Stimulated activated naive CD8-positive, alpha-beta T cell treated with anti-CD3 and anti-CD28 coated beads, Interleukin-15, Interleukin-2, amounts not matched to agents 100 ng/mL and 50 ng/mL, for 24 hours (primary cell): ENCODE data around the gene NELL1.
"Not testable (repeated sequence)": the region's sequence is repeated elsewhere in the genome, so short reads cannot be mapped to it uniquely, and the experiment has no call there.

Experiments used
- H3K27ac Mint-ChIP-seq: one replicate; pipeline ENCODE4 v1.8.0; 2021; ENCODE audit warnings: mild to moderate bottlenecking, mixed read lengths
- H3K27me3 Mint-ChIP-seq: one replicate; pipeline ENCODE4 v1.8.0; 2021; ENCODE audit warnings: mixed read lengths
- H3K36me3 Mint-ChIP-seq: one replicate; pipeline ENCODE4 v1.8.0; 2021; ENCODE audit warnings: low read depth, mixed read lengths
- H3K4me1 Mint-ChIP-seq: one replicate; pipeline ENCODE4 v1.8.0; 2021; ENCODE audit warnings: low read depth, mixed read lengths
- H3K4me3 Mint-ChIP-seq: one replicate; pipeline ENCODE4 v1.8.0; 2021; ENCODE audit warnings: mild to moderate bottlenecking, mixed read lengths
- H3K9me3 Mint-ChIP-seq: one replicate; pipeline ENCODE4 v1.8.0; 2021; ENCODE audit warnings: mixed read lengths

The NELL1 gene

GRCh38 chr11:21137803-21138202 lies 468.4 kb downstream of the NELL1 start:
- H3K4me3 Mint-ChIP-seq, result no peak overlapping the region

GRCh38 chr11:21141557-21141956 lies 472.2 kb downstream of the NELL1 start:
- H3K4me3 Mint-ChIP-seq, H3K27ac Mint-ChIP-seq, H3K36me3 Mint-ChIP-seq, H3K4me1 Mint-ChIP-seq, H3K9me3 Mint-ChIP-seq, H3K27me3 Mint-ChIP-seq: not testable (repeated sequence)

More at GRCh38 chr11:21137803-21138202, 468.4 kb downstream of the NELL1 start:
- Mint-ChIP-seq H3K36me3 (no peaks in the 10 kb centered on the region), H3K4me1 (no peaks in the 10 kb centered on the region), H3K27me3 (no peaks in the 10 kb centered on the region), H3K27ac (no peak overlapping the region), H3K9me3 (peaks cover 9% of the 10 kb centered on the region)

- Mint-ChIP-seq H3K36me3 (no peaks in the 10 kb centered on the region), H3K4me3 (no peak overlapping the region), H3K4me1 (no peaks in the 10 kb centered on the region), H3K27ac (no peak overlapping the region), H3K27me3 (no peaks in the 10 kb centered on the region), H3K9me3 (peaks cover 10% of the 10 kb centered on the region)
Measured at GRCh38 chr11:21142007-21142406, 472.6 kb downstream of the NELL1 start.

GRCh38 chr11:21144531-21144930 lies 475.1 kb downstream of the NELL1 start:
- no peaks in the 10 kb centered on the region for H3K4me1 Mint-ChIP-seq
- H3K9me3 Mint-ChIP-seq, result peaks cover 6% of the 10 kb centered on the region
- no peak overlapping the region for H3K27ac Mint-ChIP-seq
- H3K27me3 Mint-ChIP-seq, result no peaks in the 10 kb centered on the region
- no peak overlapping the region for H3K4me3 Mint-ChIP-seq
- H3K36me3 Mint-ChIP-seq, result no peaks in the 10 kb centered on the region

GRCh38 chr11:21148376-21148775 lies 479.0 kb downstream of the NELL1 start:
- no peaks in the 10 kb centered on the region for H3K36me3 Mint-ChIP-seq
- H3K27me3 Mint-ChIP-seq, result no peaks in the 10 kb centered on the region
- no peaks in the 10 kb centered on the region for H3K9me3 Mint-ChIP-seq
- H3K4me3 Mint-ChIP-seq, result no peak overlapping the region
- no peaks in the 10 kb centered on the region for H3K4me1 Mint-ChIP-seq
- H3K27ac Mint-ChIP-seq, result no peak overlapping the region

- no peaks in the 10 kb centered on the region for H3K36me3 Mint-ChIP-seq
- H3K27ac Mint-ChIP-seq, result no peak overlapping the region
- H3K4me1 Mint-ChIP-seq, result no peaks in the 10 kb centered on the region
- H3K9me3 Mint-ChIP-seq, result no peaks in the 10 kb centered on the region
- H3K27me3 Mint-ChIP-seq, result no peaks in the 10 kb centered on the region
- H3K4me3 Mint-ChIP-seq, result no peak overlapping the region
Measured at GRCh38 chr11:21160140-21160539, 490.8 kb downstream of the NELL1 start.

- H3K36me3 Mint-ChIP-seq, result no peaks in the 10 kb centered on the region
- no peaks in the 10 kb centered on the region for H3K27me3 Mint-ChIP-seq
- H3K4me3 Mint-ChIP-seq, result no peak overlapping the region
- H3K4me1 Mint-ChIP-seq, result no peaks in the 10 kb centered on the region
- peaks cover 7% of the 10 kb centered on the region for H3K9me3 Mint-ChIP-seq
- no peak overlapping the region for H3K27ac Mint-ChIP-seq
Measured at GRCh38 chr11:21169639-21170038, 500.3 kb downstream of the NELL1 start.

GRCh38 chr11:21173476-21173875 lies 504.1 kb downstream of the NELL1 start:
- Mint-ChIP-seq H3K4me3 (no peak overlapping the region), H3K36me3 (no peaks in the 10 kb centered on the region), H3K4me1 (no peaks in the 10 kb centered on the region), H3K27ac (no peak overlapping the region), H3K27me3 (no peaks in the 10 kb centered on the region), H3K9me3 (peaks cover 7% of the 10 kb centered on the region)

GRCh38 chr11:21174781-21175180 lies 505.4 kb downstream of the NELL1 start:
- Mint-ChIP-seq H3K4me1 (no peaks in the 10 kb centered on the region), H3K4me3 (no peak overlapping the region), H3K36me3 (no peaks in the 10 kb centered on the region), H3K9me3 (peaks cover 7% of the 10 kb centered on the region), H3K27ac (no peak overlapping the region), H3K27me3 (no peaks in the 10 kb centered on the region)

- H3K27ac Mint-ChIP-seq, result no peak overlapping the region
- no peaks in the 10 kb centered on the region for H3K4me1 Mint-ChIP-seq
- H3K4me3 Mint-ChIP-seq, result no peak overlapping the region
- H3K36me3 Mint-ChIP-seq, result no peaks in the 10 kb centered on the region
- H3K9me3 Mint-ChIP-seq, result peaks cover 7% of the 10 kb centered on the region
- no peaks in the 10 kb centered on the region for H3K27me3 Mint-ChIP-seq
Measured at GRCh38 chr11:21177379-21177778, 508.0 kb downstream of the NELL1 start.

- H3K4me1 Mint-ChIP-seq, result no peaks in the 10 kb centered on the region
- no peaks in the 10 kb centered on the region for H3K36me3 Mint-ChIP-seq
- no peak overlapping the region for H3K27ac Mint-ChIP-seq
- H3K4me3 Mint-ChIP-seq, result no peak overlapping the region
- H3K27me3 Mint-ChIP-seq, result no peaks in the 10 kb centered on the region
- H3K9me3 Mint-ChIP-seq, result peaks cover 3% of the 10 kb centered on the region
Measured at GRCh38 chr11:21179770-21180169, 510.4 kb downstream of the NELL1 start.

- Mint-ChIP-seq H3K4me3 (no peak overlapping the region), H3K36me3 (no peaks in the 10 kb centered on the region), H3K27ac (no peak overlapping the region)
Measured at GRCh38 chr11:21180182-21180581, 510.8 kb downstream of the NELL1 start.

GRCh38 chr11:21185959-21186358 lies 516.6 kb downstream of the NELL1 start:
- Mint-ChIP-seq H3K27me3 (no peaks in the 10 kb centered on the region), H3K9me3 (peaks cover 7% of the 10 kb centered on the region), H3K4me3 (no peak overlapping the region), H3K36me3 (no peaks in the 10 kb centered on the region), H3K27ac (no peak overlapping the region), H3K4me1 (no peaks in the 10 kb centered on the region)

More at GRCh38 chr11:21180182-21180581, 510.8 kb downstream of the NELL1 start:
- no peaks in the 10 kb centered on the region for H3K27me3 Mint-ChIP-seq
- no peaks in the 10 kb centered on the region for H3K4me1 Mint-ChIP-seq
- H3K9me3 Mint-ChIP-seq, result peaks cover 3% of the 10 kb centered on the region

GRCh38 chr11:21190181-21190580 lies 520.8 kb downstream of the NELL1 start:
- no peak overlapping the region for H3K4me3 Mint-ChIP-seq
- no peaks in the 10 kb centered on the region for H3K27me3 Mint-ChIP-seq
- H3K9me3 Mint-ChIP-seq, result peaks cover 11% of the 10 kb centered on the region
- no peaks in the 10 kb centered on the region for H3K4me1 Mint-ChIP-seq
- H3K36me3 Mint-ChIP-seq, result no peaks in the 10 kb centered on the region
- no peak overlapping the region for H3K27ac Mint-ChIP-seq

GRCh38 chr11:21195995-21196394 lies 526.6 kb downstream of the NELL1 start:
- Mint-ChIP-seq H3K27ac (no peak overlapping the region), H3K27me3 (no peaks in the 10 kb centered on the region), H3K36me3 (no peaks in the 10 kb centered on the region)

GRCh38 chr11:21198498-21198897 lies 529.1 kb downstream of the NELL1 start:
- Mint-ChIP-seq H3K27me3 (no peaks in the 10 kb centered on the region), H3K36me3 (no peaks in the 10 kb centered on the region), H3K27ac (no peak overlapping the region), H3K4me3 (no peak overlapping the region), H3K4me1 (no peaks in the 10 kb centered on the region), H3K9me3 (peaks cover 33% of the 10 kb centered on the region)

More at GRCh38 chr11:21195995-21196394, 526.6 kb downstream of the NELL1 start:
- Mint-ChIP-seq H3K4me1 (no peaks in the 10 kb centered on the region), H3K4me3 (no peak overlapping the region), H3K9me3 (peaks cover 18% of the 10 kb centered on the region)
